ENCODE measurements around the gene AKNA. TPM values are rescaled to one million over a fixed set of nuclear protein-coding genes. Genes with fewer than 3 reads are reported as not detected.

Gene AKNA
- total and polyA plus RNA-seq, 2 donors (not counting 1 experiment from before 2014, with no cell fraction given) = 178 to 407 TPM

DNA sequence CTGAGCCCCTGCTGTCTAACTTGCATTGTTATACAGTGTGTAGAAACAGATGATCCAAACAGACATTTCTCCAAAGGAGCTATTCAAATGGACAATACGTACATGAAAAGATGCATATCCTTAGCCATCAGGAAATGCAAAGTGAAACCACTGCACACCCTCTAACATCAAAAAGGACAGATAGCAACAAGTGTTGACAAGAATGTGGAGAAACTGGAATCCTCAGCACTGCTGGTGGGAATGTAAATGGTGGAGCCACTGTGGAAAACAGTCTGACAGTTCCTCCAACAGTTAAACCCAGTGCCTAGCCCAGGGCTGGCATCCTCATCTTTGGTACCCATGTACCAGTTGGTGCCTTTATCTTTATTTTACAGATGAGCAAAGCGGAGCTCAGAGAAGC lies 49.6 kb downstream of the AKNA start:
- CTCF ChIA-PET = interaction anchor here (0.8 to 9.3 kb wide), 20 partner anchors 35 to 324 kb away, joined by 3 to 91 read pairs (median 4); partner anchors contain the start of gene AKNA
- WGBS (ENCODE audit: insufficient coverage) = 92% methylated on average over 1 of the region's 2 CpGs
- H3K4me1 ChIP-seq (ENCODE audit: control insufficient read depth in 2 of 2, insufficient read depth in 2 of 2, low read length in 2 of 2) = peaks cover 0 to 17% of the 10 kb centered on the region in 2 donors
- H3K27me3 ChIP-seq (replicated peaks in 1 of 4; ENCODE audit: control extremely low read depth in 1 of 4, control insufficient read depth in 3 of 4, insufficient read depth in 4 of 4, low read length in 3 of 4) = no peaks in the 10 kb centered on the region
- POLR2A ChIA-PET = interaction anchor here (1.1 kb wide), 1 partner anchor 29 kb away, joined by 3 read pairs; no protein-coding TSS in a partner anchor
- peaks cover 45% of the 10 kb centered on the region for H4K20me1 ChIP-seq (ENCODE audit: control insufficient read depth, insufficient read depth, low read length, poor library complexity, severe bottlenecking)
- no peak overlapping the region for H3K4me3 ChIP-seq (ENCODE audit: control extremely low read depth in 1 of 5, extremely low read depth in 1 of 5, insufficient read depth in 1 of 5, low read depth in 2 of 5, low read length in 4 of 5)
- no peaks in the 10 kb centered on the region for H3K27me3 Mint-ChIP-seq
- no peak overlapping the region for H3K4me2 ChIP-seq (replicated peaks; ENCODE audit: low read depth, low read length, poor library complexity, severe bottlenecking)
- H3K27ac Mint-ChIP-seq = peak overlapping the region; percentile 50
- H3K4me3 Mint-ChIP-seq = no peak overlapping the region
- H3K9ac ChIP-seq (ENCODE audit: low read length) = no peak overlapping the region
- no peak overlapping the region for H2AFZ ChIP-seq (ENCODE audit: insufficient read depth, low read depth, low read length, poor library complexity, severe bottlenecking)
- DNase-seq (no peak), ATAC-seq (ENCODE audit: low read depth) (no peak)
- TF ChIP-seq EZH2 (IDR thresholded peaks at IDR 0.05; ENCODE audit: borderline replicate concordance, insufficient read depth, low read depth, low read length, poor library complexity, severe bottlenecking) (no peak), CTCF (IDR thresholded peaks at IDR 0.05) (no peak)
- H3K36me3 ChIP-seq (replicated peaks in 1 of 2; ENCODE audit: control extremely low read depth in 1 of 2, control insufficient read depth in 1 of 2, extremely low read depth in 1 of 2, insufficient read depth in 2 of 2, low read length in 1 of 2) = peaks cover 21 to 84% of the 10 kb centered on the region in 2 experiments
- peak overlapping the region in 1 of 2 donors; percentile 71 for H3K27ac ChIP-seq (ENCODE audit: low read length in 2 of 2)
- H3K4me1 Mint-ChIP-seq = peaks cover 31% of the 10 kb centered on the region
- intact Hi-C loops (cut with micrococcal nuclease) = loop anchor here (2.0 kb wide), 1 partner anchor 61 kb away; no protein-coding TSS in a partner anchor
- H3K79me2 ChIP-seq (ENCODE audit: control insufficient read depth, insufficient read depth, low read length) = no peaks in the 10 kb centered on the region
- no peaks in the 10 kb centered on the region for H3K9me3 ChIP-seq (ENCODE audit: control extremely low read depth in 1 of 3, control insufficient read depth in 2 of 3, insufficient read depth in 1 of 3, low read length in 2 of 3)
- no peaks in the 10 kb centered on the region for H3K9me3 Mint-ChIP-seq (ENCODE audit: insufficient read depth)

DNA sequence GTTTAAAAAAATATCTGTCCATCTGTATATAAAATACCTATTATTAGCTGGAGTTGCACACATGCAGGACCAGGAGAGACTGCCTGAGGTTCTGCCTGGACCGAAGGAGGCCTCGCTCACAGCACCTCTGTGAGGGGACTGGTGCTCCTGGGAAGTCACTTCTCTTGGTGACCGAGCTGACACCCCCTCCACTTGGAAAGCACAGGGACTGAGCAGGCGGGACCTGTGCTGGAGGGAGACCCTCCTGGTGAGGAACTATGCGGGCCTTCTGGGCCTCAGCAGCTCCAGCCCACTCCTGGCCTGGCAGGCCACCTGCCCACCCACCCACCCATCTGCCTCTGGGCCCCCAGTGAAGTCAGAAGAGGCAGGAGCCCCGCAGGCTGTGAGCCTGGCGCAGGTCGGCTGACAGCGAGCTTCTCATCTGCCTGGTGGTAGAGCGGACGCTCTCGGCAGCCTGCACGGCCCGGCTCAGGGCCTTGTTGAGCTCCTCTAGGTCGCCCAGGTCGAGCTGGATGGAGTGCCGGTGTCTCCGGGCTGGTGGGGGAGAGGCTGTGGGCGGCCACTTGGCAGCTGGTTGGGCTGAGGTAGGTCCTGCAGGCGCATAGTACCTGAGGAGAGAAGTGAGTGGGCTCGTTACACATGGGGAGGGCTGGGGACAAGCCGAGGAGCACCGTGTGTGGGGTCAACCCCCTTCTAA lies 50.9 kb downstream of the AKNA start:
- no peak overlapping the region for H3K9ac ChIP-seq (ENCODE audit: low read length)
- H4K20me1 ChIP-seq (ENCODE audit: control insufficient read depth, insufficient read depth, low read length, poor library complexity, severe bottlenecking) = peaks cover 34% of the 10 kb centered on the region
- Mint-ChIP-seq H3K27ac (peak overlapping the region; percentile 53), H3K9me3 (ENCODE audit: insufficient read depth) (no peaks in the 10 kb centered on the region), H3K4me1 (peaks cover 35% of the 10 kb centered on the region), H3K4me3 (no peak overlapping the region), H3K27me3 (no peaks in the 10 kb centered on the region)
- no peak for TF ChIP-seq CTCF (IDR thresholded peaks at IDR 0.05)
- no peak for TF ChIP-seq EZH2 (IDR thresholded peaks at IDR 0.05; ENCODE audit: borderline replicate concordance, insufficient read depth, low read depth, low read length, poor library complexity, severe bottlenecking)
- CTCF ChIA-PET = interaction anchor here (1.0 to 9.3 kb wide), 7 partner anchors 54 to 317 kb away, joined by 3 to 91 read pairs (median 4); no protein-coding TSS in a partner anchor
- H3K4me3 ChIP-seq (ENCODE audit: control extremely low read depth in 1 of 5, extremely low read depth in 1 of 5, insufficient read depth in 1 of 5, low read depth in 2 of 5, low read length in 4 of 5) = no peak overlapping the region
- no peak overlapping the region for H3K27ac ChIP-seq (ENCODE audit: low read length in 2 of 2)
- no peak overlapping the region for H3K4me2 ChIP-seq (replicated peaks; ENCODE audit: low read depth, low read length, poor library complexity, severe bottlenecking)
- H2AFZ ChIP-seq (ENCODE audit: insufficient read depth, low read depth, low read length, poor library complexity, severe bottlenecking) = no peak overlapping the region
- DNase-seq (no peak), ATAC-seq (ENCODE audit: low read depth) (no peak)
- H3K79me2 ChIP-seq (ENCODE audit: control insufficient read depth, insufficient read depth, low read length) = no peaks in the 10 kb centered on the region
- H3K27me3 ChIP-seq (replicated peaks in 1 of 4; ENCODE audit: control extremely low read depth in 1 of 4, control insufficient read depth in 3 of 4, insufficient read depth in 4 of 4, low read length in 3 of 4) = no peaks in the 10 kb centered on the region
- POLR2A ChIA-PET = interaction anchor here (0.6 kb wide), 1 partner anchor 36 kb away, joined by 4 read pairs; no protein-coding TSS in a partner anchor
- intact Hi-C loops (cut with micrococcal nuclease) = no loop called here
- peaks cover 0 to 5% (median 0%) of the 10 kb centered on the region in 3 donors for H3K9me3 ChIP-seq (ENCODE audit: control extremely low read depth in 1 of 3, control insufficient read depth in 2 of 3, insufficient read depth in 1 of 3, low read length in 2 of 3)
- H3K4me1 ChIP-seq (ENCODE audit: control insufficient read depth in 2 of 2, insufficient read depth in 2 of 2, low read length in 2 of 2) = peaks cover 0 to 17% of the 10 kb centered on the region in 2 donors
- H3K36me3 ChIP-seq (replicated peaks in 1 of 2; ENCODE audit: control extremely low read depth in 1 of 2, control insufficient read depth in 1 of 2, extremely low read depth in 1 of 2, insufficient read depth in 2 of 2, low read length in 1 of 2) = peaks cover 20 to 71% of the 10 kb centered on the region in 2 experiments
- WGBS (ENCODE audit: insufficient coverage) = over 99% methylated on average over 21 of the region's 23 CpGs
